ENCODE data around the gene AUH.
"Not testable (repeated sequence)": the region's sequence is repeated elsewhere in the genome, so short reads cannot be mapped to it uniquely, and the experiment has no call there.

Gene AUH

GRCh38 chr9:91378695-91379127 lies 17.0 kb upstream of the AUH start:
- peak; percentile 78 for DNase-seq

GRCh38 chr9:91378054-91378453 lies 16.3 kb upstream of the AUH start:
- not testable (repeated sequence) for DNase-seq

DNA sequence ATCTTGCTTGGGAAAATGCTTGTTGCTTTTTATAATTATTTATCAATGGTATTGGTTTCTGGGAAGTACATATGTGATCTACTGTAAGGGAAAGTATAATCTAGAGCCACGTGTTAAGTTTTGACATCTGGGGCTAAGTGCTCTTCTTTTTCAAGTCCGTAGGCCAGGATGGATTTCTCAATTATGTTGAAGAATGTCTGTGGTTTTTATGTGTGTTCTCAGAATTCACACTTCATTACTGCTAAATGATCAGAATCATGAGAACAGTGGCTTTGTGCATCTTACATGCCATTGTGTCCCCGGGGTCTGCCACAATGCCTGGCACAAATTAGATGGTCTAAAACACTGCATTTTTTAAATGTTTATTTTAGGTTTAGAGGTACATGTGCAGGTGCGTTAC lies 14.5 kb upstream of the AUH start:
- DNase-seq = peak; percentile 74

- peak; percentile 95 for DNase-seq
These were observed 13.2 kb upstream of the AUH start for GRCh38 chr9:91374939-91375338.

DNA sequence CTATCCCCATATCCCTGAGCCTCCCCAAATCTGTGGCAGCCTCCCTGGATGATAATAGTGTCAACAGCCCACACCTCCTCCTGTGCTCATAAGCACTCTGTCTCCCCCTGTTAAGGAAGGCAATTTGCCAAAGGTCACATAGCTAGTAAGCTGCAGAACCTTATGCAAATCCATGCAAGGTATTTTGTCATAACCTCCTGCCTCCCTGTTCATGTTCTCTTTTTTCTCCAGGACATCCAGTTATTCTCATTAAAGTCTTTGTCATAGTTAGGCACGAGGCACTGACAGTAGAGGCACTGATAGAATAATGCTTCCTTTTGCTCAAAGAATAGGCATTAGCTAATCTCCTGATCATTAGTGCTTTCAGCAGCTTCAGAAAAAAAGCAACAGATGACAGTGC lies 10.2 kb upstream of the AUH start:
- no peak for DNase-seq

- not testable (repeated sequence) for DNase-seq
These were observed 8.3 kb upstream of the AUH start for GRCh38 chr9:91370006-91370405.

DNA sequence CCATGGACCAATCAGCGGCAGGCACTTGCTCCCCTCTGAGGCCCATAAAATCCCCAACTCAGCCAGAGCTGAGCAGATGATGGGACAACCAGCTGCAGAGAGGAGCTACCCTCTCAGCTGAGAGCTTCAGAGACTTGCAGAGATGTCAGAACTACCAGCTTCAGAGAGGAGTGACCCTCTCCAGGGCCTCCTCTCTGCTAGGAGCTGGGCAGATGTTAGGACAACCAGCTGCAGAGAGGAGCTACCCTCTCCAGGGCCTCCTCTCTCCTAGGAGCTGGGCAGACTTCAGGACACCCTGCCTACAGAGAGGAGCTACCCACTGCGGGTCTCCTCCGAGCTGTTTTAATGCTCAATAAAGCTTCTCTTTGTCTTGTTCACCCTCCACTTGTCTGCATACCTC lies 3.0 kb upstream of the AUH start:
- DNase-seq = no peak

GRCh38 chr9:91364005-91364404 lies 2.3 kb upstream of the AUH start:
- DNase-seq = no peak

GRCh38 chr9:91362051-91362611 lies 413 bp upstream of the AUH start:
- DNase-seq = no peak

DNA sequence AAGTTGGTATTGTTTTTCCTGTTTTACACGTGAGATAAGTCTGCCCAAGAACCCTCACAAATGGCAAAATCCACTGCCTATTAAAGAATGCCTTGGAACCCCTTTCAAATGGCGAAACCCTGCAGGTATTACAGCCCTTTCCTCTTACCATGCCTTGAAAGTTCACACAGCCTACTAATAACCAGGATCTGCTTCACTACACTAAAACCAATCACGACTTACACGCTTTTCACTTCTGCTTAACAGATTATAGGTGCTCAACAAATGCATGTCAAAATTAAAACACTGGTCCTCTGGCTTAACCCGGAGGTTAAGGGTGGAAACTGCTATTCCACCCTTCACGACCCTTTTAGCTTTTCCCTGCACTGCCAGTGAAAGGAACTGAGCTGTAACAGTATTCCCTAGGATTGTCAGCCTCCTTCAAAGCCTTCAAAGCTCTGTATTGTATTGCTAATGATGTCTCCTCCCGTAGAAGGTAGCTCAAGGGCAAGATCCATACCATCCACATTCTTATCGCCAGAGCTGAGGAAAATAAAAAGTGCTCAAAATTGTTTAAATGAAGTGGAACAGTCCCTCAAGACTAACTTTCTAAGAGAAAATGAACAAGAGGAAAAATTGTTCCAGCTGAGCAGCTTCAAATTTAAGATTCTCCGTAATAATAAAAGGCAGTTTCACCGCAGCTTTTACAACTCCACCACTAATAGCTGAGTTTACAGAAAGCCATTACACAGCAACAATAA lies 997 bp downstream of the AUH start:
- no peak for DNase-seq

DNA sequence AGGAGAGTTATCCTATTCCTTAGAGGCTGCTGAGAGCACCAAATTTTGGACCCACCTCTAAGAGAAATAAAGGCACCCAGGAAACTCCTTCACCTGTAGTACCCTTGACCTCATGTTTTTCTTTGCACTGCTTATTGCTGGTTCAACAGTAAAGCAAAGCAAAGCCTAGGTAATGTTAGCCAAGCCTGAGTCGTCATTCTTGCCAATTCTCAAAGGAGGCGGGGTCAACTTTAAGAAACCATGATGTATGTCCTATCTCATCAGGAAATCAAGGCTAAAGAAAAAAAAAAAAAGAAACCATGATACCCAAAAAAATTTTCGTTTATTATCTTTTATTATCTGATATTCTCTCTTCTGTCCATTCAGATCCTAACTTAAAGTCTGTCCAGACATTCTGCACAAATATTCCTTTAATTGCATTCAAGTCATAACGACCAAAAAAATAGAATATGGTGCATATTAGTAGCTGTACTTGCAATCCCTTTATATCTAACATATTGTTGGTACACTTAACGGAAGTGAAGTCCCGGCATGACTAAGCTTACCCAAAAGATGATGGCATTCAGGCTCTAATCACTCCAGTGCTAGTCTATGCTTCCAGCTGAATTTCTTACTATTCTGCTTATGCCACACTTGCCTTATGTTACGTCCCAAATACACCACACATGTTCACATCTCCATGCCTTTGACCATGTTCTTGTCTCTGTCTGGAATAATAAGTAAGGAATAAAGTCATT lies 1.8 kb downstream of the AUH start:
- DNase-seq = no peak

DNA sequence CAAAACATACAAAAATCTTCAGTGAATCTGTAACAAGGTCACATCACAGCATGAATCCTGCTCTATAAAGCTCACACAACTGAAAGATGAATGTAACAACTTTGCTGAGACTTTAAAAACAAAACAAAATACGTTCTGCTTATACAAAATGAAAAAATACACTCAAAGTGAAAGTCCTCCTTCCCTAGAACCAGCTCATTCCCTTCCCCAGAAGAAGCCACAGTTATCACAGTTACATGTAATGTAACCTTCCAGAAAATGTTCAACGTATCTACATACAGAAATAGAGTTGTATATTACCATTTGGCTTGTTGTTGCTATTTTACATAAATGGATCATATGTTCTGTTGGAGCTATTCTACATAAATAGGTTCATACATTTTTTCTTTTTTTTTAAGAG lies 2.6 kb downstream of the AUH start:
- no peak for DNase-seq

DNA sequence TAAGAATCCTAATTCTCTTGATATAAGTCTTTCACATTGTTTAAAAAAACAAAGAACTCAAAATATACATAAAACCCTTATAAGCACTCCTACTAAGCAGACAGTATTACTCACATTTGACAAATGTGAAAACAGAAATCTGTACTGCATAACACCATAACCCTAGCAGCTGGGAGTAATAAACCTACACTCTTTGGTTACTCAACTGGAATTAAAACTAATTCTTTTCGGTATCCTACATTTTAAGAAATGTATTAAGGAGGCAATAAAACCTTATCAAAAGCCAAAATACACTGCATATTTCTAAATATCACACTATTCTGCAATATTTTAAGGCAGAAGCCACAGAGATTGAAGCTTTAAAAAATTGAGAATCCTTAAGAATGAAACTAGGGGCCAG lies 6.8 kb downstream of the AUH start:
- DNase-seq = peak; percentile 39

DNA sequence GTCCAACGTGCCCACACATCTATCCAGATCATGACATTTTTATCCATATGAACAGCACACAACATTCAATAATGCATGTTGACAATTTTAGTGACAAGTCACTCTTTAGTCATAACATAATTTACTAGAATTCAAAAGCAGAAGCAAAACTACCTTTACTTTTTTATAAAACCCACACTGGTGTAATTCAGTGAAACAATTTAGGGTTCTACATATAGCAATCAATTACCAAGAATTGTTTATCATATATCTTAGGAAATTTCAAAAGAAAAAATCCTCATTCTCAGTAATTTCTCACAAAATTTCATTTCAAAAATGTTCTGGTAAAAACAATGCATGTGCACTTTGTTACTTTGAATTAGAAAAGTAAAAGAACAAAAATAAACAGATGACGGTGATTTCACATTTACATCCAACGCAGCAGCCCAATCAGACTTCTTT lies 12.6 kb downstream of the AUH start:
- DNase-seq = no peak

- DNase-seq = no peak
These were observed 13.4 kb downstream of the AUH start for GRCh38 chr9:91348191-91348807.

GRCh38 chr9:91347377-91347776 lies 14.3 kb downstream of the AUH start:
- no peak for DNase-seq

GRCh38 chr9:91346644-91347043 lies 15.1 kb downstream of the AUH start:
- no peak for DNase-seq

GRCh38 chr9:91345978-91346377 lies 15.7 kb downstream of the AUH start:
- DNase-seq = no peak

DNA sequence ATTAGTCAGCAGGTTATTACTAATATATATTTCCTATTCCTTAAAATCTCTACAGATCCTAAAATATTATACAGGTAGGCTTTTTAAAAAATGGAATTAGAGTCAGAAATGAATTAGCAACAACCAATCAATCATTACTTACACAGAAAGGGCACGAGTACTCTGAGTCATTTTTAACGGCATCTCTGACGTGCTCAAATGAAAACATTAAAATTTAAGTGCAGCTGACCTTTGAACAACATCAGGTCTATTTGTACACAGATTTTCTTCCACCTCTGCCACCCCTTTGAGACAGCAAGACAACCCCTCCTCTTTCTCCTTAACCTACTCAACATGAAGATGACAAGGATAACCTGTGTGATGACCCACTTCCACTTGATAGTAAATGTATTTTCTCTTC lies 19.1 kb downstream of the AUH start:
- no peak for DNase-seq

- DNase-seq = no peak
These were observed 20.0 kb downstream of the AUH start for GRCh38 chr9:91341749-91342148.

- no peak for DNase-seq
These were observed 20.4 kb downstream of the AUH start for GRCh38 chr9:91341258-91341746.

DNA sequence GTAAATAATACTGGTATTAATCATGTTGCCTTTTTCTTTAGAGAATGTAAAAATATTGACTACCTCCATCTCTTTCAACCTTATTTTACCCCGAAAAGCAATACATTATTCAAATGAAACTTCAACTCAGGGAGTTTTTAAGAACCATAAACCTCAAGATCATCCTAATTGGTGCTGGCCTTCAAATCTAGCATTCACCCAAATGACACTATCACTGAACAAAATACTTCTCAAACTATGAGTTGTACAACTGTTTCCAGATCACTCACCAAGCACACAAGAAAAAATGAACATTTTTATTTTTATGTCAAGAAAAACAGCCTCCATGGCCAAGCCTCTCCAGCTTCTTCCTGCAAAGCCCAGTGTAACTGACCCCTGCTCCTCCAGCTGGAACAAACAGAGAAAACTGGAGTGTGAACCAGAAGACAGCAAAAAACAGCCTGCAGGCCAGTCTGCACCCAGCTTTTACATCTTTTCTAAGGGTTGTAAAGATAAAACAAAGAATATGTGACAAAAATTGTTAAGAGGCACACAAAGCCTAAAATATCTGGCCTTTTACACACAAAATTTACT lies 21.2 kb downstream of the AUH start:
- no peak for DNase-seq

- DNase-seq = no peak
These were observed 23.0 kb downstream of the AUH start for GRCh38 chr9:91338681-91339080.
